ENCODE measurements around the gene LSM12. TPM values are rescaled to one million over a fixed set of nuclear protein-coding genes. Genes with fewer than 3 reads are reported as not detected.
"Not testable (repeated sequence)": the region's sequence is repeated elsewhere in the genome, so short reads cannot be mapped to it uniquely, and the experiment has no call there.

Gene LSM12
- polyA plus RNA-seq, 5 donors: 29.8 to 39.8 (median 36.2) TPM

DNA sequence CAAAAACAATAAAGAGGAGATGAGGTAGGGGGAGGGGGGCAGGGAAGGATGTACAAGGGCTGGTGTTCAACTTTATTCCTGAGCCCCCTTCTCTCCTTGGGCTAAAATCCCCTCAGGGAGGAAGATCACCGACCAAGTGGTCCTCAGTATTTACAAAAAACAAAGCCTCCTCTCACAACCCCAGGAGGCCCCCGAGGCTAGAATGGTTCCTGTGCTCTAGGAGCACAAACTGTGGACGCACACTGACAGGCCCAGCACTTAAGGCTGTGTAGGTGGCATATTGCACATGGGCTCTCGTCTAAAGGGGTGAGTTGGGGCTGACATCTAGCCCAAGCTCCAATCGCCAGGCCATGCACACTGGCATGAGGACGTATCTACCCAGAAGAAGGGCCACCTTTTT is 35.4 kb upstream of the LSM12 start:
- DNase-seq: not testable (repeated sequence)

DNA sequence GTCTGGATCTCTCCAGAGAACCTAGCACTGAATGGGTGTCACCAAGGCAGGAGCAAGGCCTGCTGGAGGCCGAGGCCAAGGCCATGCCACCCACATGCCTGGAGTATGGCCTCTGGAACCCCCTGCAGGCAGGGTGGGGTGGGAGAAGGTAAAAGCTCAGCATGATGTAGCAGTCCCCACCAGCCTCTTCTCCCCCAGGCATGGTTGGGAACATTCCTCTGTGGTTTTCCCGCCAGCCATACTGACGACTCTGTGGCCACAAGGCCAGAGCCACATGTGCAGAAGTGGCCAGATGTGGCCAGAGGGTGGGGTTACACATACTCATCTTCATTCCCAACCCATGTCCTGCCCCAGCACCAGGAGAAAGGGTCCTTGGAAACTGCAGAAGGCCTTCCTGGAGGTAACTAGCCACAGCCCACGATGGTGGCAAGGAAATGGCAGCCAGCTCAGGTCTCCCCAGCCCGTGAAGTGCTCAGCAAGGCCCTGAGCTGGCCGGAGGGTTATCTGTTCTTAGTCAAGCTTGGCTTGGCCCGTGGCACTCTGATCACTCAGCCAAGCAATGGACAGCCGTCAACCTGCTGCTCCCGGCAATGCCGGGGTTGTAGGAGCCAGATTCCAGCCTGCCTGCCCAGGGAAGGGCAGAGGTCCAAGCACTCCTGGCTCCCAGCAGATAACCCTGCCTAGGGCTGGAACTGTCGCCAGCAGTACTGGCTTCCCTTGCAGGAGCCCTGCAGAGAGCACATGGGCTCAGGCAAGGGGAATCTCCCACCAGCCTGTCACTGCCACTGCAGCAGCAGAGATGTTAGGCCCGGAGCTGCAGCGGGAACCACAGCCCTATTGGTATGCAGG is 30.9 kb upstream of the LSM12 start:
- DNase-seq: no peak

DNA sequence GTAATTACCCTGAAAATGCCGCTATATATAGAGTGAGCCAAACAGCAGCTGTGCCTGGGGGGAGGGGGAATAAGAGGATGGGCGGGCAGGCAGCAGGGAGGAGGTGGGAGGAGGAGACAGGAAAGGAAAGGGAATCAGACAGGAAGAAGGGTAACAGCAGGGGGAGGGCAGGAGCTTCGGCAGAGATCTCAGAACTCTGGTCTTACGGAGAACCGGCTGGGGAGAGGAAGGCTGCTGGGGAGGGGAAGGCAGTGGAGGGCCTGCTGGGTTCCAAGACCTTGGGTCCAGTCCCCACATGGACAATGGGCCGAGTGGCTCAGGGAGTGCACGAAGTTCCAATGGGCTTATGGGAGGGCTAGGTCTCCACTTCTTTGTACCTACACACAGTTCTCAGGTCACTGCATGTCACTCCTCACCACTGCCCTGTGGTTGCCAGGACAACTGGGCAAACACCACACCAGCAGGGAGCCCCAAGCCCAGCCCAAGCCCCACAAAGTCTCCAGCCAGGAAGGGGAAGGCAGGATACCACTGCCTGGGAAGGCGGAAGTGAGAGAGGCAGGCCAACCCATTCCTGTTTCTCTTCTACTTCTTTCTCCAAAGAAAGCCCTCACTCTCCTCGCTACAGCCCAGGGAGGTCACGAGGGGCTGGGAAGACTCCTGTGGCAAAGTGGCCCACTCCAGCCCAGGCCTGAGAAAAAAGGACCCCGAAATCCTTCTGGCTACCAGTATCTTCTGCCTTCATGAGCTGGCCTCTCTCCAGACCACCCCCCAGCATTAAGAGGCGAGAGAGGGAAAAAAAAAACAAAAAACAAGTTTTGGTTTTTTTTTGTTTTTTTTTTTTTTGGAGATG is 29.4 kb upstream of the LSM12 start:
- peak; percentile 91 to 92 for DNase-seq

DNA sequence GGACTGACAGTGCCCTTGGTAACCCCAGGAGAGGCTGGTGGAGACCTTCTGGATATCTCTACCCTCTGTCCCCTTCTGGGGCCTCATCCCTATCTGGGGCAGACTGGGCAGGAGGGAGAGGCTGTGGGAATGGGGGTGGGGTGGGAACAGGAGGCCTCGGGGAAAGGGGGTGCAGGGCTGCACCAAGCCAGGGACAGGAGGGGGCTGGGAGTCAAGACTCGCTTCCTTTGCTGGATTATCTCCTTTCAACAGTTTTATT is 28.8 kb upstream of the LSM12 start:
- DNase-seq: no peak

DNA sequence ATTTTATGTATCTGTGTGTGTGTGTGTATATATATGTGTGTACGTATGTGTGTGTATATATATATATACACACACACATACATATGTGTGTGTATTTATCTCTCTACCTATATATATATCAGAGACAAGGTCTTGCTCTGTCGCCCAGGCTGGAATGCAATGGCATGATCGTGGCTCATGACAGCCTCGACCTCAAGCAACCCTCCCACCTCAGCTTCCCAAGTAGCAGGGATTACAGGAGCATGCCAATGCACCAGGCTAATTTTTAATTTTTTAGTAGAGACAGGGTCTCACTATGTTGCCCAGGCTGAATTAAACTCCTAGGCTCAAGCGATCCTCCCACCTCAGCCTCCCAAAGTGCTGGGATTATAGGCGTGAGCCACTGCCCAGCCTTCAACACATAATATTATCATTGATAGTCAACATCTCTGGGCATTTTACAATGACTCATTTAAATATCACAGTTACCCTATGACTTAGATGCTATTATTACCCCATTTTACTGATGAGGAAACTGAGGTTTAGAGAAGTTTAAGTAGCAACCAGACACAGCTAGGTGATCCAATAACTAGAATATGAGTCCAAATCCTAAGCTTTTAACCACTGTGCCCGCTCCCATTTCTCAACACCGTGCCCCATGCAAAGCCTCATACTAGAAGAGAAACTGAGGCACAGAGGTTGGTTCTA is 28.4 kb upstream of the LSM12 start:
- no peak for DNase-seq

DNA sequence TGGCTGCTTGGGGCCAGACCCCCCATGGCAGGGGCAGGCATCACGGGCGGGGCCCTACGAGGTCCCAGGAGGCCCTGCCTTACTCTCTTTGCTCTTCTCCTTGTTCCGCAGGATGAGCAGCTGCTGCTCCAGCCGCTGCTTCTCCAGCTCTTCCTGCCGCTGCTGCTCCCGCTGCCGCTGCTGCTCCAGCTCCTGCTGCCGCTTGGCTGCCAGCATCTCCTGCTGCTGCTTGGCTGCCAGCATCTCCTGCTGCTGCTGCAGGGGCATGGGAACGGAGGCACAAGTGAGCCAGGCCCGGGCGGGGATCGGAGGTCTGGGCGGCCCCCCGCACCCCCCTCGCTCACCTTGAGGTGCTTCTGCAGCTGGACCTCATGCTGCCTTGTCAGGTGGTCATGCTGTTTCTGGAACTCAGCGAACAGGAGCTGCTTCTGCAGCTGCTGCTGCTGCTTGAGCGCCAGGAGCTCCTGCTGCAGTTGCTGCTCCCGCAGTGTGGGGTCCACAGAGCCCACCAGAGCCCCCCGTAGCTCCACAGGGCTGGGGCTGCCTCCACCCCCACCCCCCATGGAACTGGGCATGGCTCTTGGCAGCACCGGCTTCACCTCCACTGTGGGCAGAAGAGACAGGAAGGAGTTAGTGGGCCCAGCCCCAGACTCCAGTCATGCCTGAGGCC is 26.9 kb upstream of the LSM12 start:
- no peak for DNase-seq

DNA sequence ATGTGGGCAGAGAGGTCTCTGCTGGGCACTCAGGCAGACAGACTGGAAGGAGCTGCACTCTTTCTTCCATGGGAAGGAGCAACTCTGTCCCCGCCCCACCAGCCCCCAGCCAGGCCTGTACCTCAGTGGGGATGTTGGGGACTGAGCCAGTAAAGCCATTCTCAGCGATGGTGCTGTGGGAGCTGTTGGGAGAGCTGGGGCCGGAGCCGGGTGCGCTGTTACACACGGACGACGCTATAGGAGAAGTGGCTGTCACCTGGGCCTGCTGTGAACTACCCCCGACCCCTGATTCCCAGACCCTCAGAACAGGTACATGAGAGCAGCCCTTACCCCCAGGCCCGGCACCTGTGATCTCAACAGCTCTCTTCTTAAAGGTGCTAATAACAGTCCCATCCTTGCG is 25.6 kb upstream of the LSM12 start:
- no peak for DNase-seq

DNA sequence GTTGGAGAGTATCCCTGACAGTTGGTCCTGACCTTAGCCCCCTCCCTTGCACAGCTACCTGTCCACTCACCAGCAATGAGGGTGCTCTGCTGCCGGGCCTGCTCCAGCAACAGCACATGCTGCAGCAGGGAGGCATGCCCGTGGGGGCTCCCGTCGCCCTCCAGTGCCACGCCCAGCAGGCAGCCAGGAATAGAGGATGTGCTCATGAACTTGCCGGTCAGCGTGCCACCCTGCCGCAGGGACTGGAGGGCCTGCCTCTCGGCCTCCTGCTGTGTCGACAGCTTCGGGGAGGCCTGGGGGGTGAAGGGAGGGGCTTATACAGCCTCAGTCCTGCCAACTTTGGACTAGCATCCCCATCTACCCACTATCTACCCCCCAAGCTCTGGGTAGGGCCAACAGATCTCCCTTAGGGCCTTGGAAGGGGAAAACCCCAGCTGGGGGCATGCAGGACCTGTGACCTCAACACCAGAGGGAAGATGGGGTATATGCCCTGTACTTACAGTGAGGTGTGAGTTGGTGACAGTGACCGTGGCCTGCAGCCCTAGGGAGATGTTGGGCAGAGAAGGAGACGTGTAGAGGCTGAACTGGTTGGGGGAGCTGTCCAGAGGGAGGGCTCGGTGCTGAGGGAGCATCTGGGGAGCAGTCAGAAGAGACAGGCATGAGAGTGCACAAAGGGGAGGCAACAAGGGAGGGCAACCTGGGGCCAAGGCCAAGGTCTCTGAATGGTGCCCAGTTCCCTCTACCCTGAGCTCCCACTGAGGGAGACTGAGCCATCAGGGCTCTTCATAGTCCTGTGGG is 24.9 kb upstream of the LSM12 start:
- DNase-seq: no peak

DNA sequence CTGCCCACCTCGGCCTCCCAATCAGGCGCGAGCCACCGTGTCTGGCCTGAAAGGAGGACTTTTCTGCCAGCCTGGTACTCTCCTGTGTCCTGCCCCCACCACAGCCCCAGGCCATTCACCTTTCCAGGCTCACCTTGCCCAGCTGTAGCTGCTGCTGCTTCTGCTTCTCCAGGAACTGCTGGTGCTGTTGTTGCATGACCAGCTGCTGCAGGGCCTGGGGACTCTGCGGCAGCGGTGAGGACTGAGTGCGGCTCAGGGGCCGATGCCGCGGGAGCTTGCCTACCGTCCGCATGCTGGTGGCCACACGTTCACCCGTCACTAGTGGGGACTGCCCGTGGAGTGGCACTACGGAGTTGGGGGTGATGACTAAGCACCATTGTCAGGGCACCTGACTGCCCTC is 21.8 kb upstream of the LSM12 start:
- no peak for DNase-seq

DNA sequence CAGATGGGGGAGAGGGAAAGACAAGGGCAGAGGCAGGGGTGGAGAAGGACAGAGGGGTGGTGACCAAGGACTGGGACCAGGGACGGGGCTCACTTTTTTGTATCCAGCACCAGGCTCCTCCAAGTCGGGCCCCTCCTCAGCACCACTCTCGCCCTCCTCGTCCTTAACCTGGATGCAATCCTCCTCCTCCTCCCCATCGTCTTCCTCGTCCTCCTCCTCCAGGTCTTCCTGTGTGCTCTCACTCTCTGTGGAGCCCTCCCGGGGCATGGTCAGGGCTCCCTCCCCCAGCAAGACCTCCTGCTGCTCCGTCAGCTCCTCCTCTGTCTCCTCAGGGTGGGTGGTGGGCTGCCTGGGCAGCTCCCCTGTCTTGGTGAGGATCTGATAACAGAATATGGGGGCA is 20.8 kb upstream of the LSM12 start:
- no peak for DNase-seq

DNA sequence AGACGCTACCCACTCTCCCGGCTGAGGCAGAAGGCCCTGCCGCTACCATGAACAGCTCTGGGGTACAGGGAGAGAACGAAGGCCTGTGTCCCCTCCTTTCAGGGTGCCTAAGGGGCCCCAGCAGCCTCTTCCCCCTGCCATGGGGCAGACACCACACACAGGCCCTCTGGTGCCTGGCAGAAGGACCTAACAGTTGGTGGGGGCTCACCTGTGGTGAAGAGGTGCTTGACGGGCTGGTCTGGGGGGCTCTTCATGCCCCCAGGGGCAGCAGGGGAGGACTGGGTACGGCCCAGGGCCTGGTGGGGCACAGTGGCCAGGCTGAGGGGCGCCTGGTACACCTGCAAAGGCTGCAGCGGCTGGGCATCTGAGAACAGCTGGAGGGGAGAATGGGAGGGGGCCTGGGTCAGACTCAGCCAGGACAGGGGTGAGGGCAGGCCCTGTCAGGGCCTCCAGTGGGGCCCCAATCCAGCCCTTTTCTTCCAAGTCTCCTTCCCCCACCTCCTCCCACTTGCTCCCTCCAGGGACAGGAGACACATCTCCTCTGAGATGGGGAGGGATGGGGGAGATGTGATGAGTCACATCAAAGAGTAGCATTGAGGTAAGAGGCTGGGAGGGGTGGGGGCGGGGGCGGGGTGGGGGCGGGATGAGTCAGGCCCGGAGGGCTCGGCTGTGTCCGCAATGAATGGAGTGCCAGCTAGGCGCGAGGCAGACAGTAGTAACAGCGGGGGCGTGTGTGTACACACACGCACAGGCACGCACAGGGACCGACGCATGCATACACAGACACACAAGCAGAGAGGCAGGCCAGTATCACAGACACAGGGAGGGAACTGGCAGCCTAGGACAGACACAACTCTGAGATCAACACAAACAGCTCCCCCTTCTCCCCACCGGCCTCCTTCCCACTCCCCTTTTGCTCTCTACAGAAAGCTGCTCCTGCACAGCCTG is 20.2 kb upstream of the LSM12 start:
- no peak for DNase-seq

DNA sequence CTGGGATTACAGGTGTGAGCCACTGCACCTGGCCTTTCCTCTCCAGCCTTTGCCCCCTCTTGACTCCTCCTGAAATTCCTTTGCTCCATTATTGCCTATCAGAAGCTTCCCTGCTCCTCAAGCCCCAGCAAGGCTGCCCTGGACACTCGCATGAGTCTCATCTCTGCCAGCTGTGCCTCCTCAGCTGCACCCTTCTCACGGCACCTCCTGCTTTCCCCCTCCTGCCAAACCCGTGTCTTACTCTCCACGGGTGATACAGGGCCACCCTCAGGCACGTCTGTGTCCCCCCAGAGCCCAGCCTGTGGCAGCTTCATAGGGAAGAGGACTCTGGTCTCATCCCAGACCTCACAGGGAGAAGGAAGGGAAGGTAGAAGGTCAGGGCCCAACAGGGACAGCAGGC is 19.4 kb upstream of the LSM12 start:
- no peak for DNase-seq

DNA sequence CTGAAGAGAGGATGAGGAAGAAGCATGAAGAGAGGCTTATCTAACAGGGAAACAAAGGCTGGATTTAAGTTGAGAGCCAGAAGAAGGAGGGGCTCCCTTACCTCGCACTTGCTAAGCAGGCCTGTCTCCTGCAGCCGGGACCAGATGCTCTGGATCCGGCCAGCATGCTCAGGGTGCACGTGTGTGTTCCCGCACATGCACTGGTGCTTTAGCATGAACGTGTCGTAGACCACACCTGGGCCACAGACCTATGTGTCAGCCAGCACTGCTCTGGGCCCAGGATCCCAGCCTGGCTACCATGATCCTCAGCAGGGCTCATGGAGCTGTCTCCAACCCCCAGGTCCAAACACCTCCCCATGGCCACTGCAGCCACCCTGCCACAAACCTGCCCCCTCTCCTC is 18.4 kb upstream of the LSM12 start:
- no peak for DNase-seq

DNA sequence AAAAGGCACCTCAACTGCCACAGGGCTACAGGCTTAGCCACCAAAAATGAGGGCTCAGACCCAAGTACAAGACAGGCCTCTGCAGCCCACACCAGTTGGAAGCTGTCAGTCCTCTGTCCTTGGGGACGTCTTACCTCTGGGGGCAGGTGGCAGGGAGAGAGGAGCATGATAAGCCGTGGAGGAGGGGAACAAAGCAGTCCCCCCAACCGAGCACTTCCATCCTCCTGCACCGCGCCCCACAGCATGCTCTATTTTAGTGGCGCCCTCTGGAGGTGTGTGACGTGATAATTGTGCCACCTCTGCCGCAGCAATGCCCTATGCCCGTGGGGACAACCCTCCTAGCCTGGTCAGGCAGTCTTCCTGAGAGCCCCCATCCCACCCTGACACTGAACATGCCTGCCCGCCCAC is 17.7 kb upstream of the LSM12 start:
- no peak for DNase-seq

DNA sequence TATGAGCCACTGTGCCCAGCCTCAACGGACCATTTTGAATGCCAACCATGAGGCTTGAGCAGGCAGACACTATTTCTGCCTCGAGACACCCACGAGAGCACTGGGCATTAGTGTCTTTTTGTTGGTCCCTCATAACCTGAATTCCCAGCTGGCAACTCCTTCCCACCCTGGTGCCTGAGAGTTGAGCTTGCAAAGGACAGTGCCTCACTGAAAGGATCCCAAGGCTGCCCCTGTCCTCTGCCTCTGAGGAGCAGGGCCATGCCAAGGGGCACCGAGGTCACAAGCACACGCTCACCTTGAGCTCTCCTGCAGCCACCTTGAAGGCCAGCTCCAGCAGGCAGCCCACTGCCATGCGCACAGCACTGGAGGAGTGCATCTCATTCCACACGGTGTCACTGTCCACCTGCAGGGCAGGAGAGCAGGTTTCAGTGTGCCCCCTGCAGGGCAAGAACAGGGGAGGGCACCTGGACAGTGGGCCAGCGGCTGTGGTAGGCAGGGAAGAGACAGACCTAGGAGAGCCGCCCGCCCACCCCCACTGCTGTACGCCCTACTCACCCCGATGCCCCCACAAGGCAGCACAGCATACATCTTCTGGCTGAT is 16.9 kb upstream of the LSM12 start:
- no peak for DNase-seq

DNA sequence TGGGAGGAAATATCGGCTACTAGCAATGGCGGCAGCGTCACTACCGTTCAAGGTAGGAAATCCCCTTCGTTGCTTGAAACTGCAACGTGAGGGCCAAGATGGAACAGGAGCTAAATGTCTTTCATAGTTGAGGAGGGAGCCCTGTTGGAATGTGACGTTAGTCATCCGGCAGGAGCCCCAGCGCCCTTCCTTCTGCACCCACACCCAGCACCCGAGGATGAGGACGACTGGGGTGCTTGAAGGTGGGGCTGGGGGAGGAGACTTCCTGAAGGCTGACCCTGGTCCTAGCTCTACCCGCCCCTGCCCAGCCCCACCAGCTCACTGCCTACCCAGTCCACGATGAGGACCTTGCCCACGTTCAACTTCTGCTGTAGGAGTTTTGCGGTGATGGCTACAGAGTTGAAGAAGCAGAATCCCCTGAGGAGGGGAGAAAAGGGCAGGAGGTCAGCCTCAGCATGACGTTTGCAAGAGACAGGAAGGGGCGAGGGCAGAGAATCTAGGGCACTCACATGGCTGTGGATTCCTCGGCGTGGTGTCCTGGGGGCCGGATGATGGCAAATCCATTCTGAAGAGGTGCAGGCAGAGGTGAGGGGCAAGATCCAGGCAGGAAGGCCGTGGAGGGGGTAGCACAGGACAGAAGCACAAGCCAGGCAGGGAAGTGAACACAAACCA is 15.9 kb upstream of the LSM12 start:
- no peak for DNase-seq

DNA sequence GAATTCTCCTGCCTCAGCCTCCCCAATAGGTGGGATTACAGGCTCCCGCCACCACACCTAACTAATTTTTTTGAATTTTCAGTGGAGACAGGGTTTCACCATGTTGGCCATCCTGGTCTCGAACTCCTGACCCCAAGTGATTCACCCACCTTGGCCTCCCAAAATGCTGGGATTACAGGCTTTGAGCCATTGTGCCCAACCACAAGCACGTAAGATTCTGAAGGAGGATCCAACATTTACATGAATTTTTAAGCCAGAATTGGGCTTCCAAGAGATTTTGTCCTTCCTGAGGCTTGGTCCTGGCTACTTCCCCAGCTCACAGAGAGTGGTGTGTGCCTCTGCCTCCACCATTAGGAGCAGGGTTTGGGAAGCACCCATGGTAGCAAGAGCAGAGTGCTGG is 15.2 kb upstream of the LSM12 start:
- DNase-seq: no peak

DNA sequence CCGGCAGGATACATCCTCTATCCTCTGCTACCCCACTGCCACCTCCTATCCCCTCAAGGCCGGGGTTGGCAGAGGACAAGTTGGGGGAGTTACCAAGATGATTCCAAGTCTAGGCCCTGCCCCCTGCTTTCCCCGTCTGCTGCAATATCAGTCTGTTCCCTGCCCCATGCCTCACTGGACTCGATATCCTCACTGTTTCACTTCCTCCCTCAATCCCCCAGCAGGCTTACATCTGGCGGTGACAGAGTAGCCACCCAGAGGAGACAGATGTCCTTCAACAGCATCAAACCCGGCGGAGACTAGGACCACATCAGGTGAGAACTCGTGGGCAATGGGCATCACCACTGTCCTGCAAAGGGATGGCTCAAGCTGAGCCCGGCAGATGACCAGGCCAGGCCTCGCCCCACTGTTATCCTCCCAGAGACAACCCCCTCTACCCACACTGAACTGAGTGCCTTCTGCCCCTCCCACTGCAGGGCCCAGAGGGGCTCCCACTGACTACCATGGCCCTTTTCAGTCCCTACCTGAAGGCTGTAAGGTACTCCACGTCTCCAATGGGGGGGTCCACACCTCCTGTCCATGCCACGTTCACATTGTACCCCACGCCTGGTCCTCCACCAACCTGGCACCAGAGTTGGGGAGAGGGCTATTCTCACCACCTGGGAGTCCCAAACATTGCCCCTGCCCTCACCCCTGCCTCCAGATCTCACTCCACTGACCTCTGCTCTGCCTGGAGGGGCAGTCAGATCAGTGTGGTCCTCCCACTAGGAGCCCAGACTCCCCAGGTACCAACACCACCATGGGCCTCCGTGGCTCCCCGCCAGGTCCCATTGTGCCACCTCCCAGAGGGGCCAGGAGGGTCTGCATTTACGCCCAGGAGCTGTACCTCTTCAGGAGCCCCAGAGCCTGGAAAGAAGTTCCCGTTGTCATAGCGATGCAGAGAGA is 13.7 kb upstream of the LSM12 start:
- DNase-seq: no peak
